Superior temporal gyrus (tissue), 1 donor: ENCODE results near the gene ZKSCAN5.
A peak's percentile ranks its signal among the peaks of the same experiment; 100 is the strongest.
"Not testable (repeated sequence)": the region's sequence is repeated elsewhere in the genome, so short reads cannot be mapped to it uniquely, and the experiment has no call there.

Source experiments
- DNase-seq: peaks from one replicate; pipeline ENCODE4 v3.0.0-alpha.2; 2016; ENCODE audit errors: extremely low spot score

The ZKSCAN5 gene

GRCh38 chr7:99497766-99498545 is 6.5 kb upstream of the ZKSCAN5 start:
- DNase-seq: no peak

GRCh38 chr7:99498546-99498944 is 5.9 kb upstream of the ZKSCAN5 start:
- no peak for DNase-seq

- peak; percentile 9 for DNase-seq
Measured at GRCh38 chr7:99499371-99499720, 5.1 kb upstream of the ZKSCAN5 start.

- DNase-seq: peak; percentile 99
Measured at GRCh38 chr7:99499721-99500636, 4.5 kb upstream of the ZKSCAN5 start, which contains the start of gene ZNF394. Gene ZNF394, minus strand, starts transcription at chr7:99500281. Its CDS starts 188 bp downstream, at chr7:99500093.

- DNase-seq: no peak
Measured at GRCh38 chr7:99500637-99501009, 3.8 kb upstream of the ZKSCAN5 start.

- DNase-seq: not testable (repeated sequence)
Measured at GRCh38 chr7:99501236-99501635, 3.2 kb upstream of the ZKSCAN5 start.

GRCh38 chr7:99504281-99504602 is 220 bp upstream of the ZKSCAN5 start:
- no peak for DNase-seq

- DNase-seq: no peak
Measured at GRCh38 chr7:99505324-99505662, 831 bp downstream of the ZKSCAN5 start.

GRCh38 chr7:99514050-99514449 is 9.6 kb downstream of the ZKSCAN5 start:
- no peak for DNase-seq

GRCh38 chr7:99521399-99521798 is 16.9 kb downstream of the ZKSCAN5 start:
- no peak for DNase-seq

GRCh38 chr7:99525713-99526440 is 21.4 kb downstream of the ZKSCAN5 start:
- DNase-seq: no peak

- DNase-seq: no peak
Measured at GRCh38 chr7:99531354-99531765, 26.9 kb downstream of the ZKSCAN5 start.

- DNase-seq: no peak
Measured at GRCh38 chr7:99535667-99536066, 31.2 kb downstream of the ZKSCAN5 start.

GRCh38 chr7:99539213-99539811 is 34.9 kb downstream of the ZKSCAN5 start:
- DNase-seq: no peak

- DNase-seq: no peak
Measured at GRCh38 chr7:99540542-99540941, 36.1 kb downstream of the ZKSCAN5 start.

GRCh38 chr7:99541212-99541611 is 36.8 kb downstream of the ZKSCAN5 start:
- DNase-seq: no peak

- DNase-seq: no peak
Measured at GRCh38 chr7:99543081-99543671, 38.7 kb downstream of the ZKSCAN5 start.

- no peak for DNase-seq
Measured at GRCh38 chr7:99543916-99544315, 39.5 kb downstream of the ZKSCAN5 start.

- DNase-seq: not testable (repeated sequence)
Measured at GRCh38 chr7:99545308-99545707, 40.8 kb downstream of the ZKSCAN5 start.

- not testable (repeated sequence) for DNase-seq
Measured at GRCh38 chr7:99549545-99549944, 45.1 kb downstream of the ZKSCAN5 start.

GRCh38 chr7:99551334-99551733 is 46.9 kb downstream of the ZKSCAN5 start:
- no peak for DNase-seq
